Endodermal cell (in vitro differentiated cells): Measurements from ENCODE around the gene ESYT3. TPM values are rescaled to one million over a fixed set of nuclear protein-coding genes. Genes with fewer than 3 reads are reported as not detected.
A peak's percentile ranks its signal among the peaks of the same experiment; 100 is the strongest.

Experiments
- DNase-seq: peaks from one replicate; pipeline ENCODE4 v3.0.0-alpha.2; 2017
- H3K27ac ChIP-seq: 2 replicates; pipeline ENCODE4 v1.5.1; 2013; ENCODE audit warnings: mild to moderate bottlenecking, low read depth, low read length, moderate library complexity
- H3K27me3 ChIP-seq: 2 replicates; pipeline ENCODE4 v1.6.1; 2013; ENCODE audit warnings: mild to moderate bottlenecking, low read length, moderate library complexity; ENCODE audit not compliant: insufficient read depth, control insufficient read depth, poor library complexity, severe bottlenecking
- H3K36me3 ChIP-seq: 2 replicates; pipeline ENCODE4 v1.7.0; 2013; ENCODE audit warnings: mild to moderate bottlenecking, low read length, moderate library complexity; ENCODE audit not compliant: control insufficient read depth, insufficient read depth
- H3K4me1 ChIP-seq: one replicate; pipeline ENCODE4 v1.7.0; 2013; ENCODE audit warnings: low read length; ENCODE audit not compliant: control insufficient read depth, insufficient read depth
- H3K4me3 ChIP-seq: 2 replicates; pipeline ENCODE4 v1.5.1; 2013; ENCODE audit warnings: mild to moderate bottlenecking, low read length, moderate library complexity
- H3K9ac ChIP-seq: 2 replicates; pipeline ENCODE4 v1.6.1; 2013; ENCODE audit warnings: mild to moderate bottlenecking, low read length, moderate library complexity; ENCODE audit not compliant: poor library complexity, severe bottlenecking; ENCODE audit errors: extremely low read depth
- H3K9me3 ChIP-seq: 2 replicates; pipeline ENCODE4 v1.6.1; 2013; ENCODE audit warnings: mild to moderate bottlenecking, low read length, moderate library complexity; ENCODE audit not compliant: control insufficient read depth
- H3K27ac Mint-ChIP-seq: 2 replicates; pipeline ENCODE4 v1.8.0; 2020; ENCODE audit warnings: mixed read lengths
- H3K27me3 Mint-ChIP-seq: 2 replicates; pipeline ENCODE4 v1.8.0; 2021; ENCODE audit warnings: mild to moderate bottlenecking, mixed read lengths; ENCODE audit not compliant: insufficient read depth
- H3K36me3 Mint-ChIP-seq: 2 replicates; pipeline ENCODE4 v1.8.0; 2020; ENCODE audit warnings: low read depth, mixed read lengths
- H3K4me1 Mint-ChIP-seq: 2 replicates; pipeline ENCODE4 v1.8.0; 2020; ENCODE audit warnings: mixed read lengths
- H3K4me3 Mint-ChIP-seq: 2 replicates; pipeline ENCODE4 v1.8.0; 2020; ENCODE audit warnings: mild to moderate bottlenecking, moderate library complexity, mixed read lengths
- H3K9me3 Mint-ChIP-seq: 2 replicates; pipeline ENCODE4 v1.8.0; 2020; ENCODE audit warnings: mild to moderate bottlenecking, mixed read lengths
- WGBS, 2 experiments: methylation state at CpG; one replicate each; pipeline versions ENCODE4 v1.1.5 to v1.1.7; 2013; ENCODE audit warnings: missing lambda C conversion rate in 2 of 2, mixed read lengths in 1 of 2; ENCODE audit not compliant: insufficient coverage in 1 of 2, insufficient read length in 1 of 2; 5-methylcytosine and 5-hydroxymethylcytosine counted together
- total RNA-seq, 2 donors: library from RNA; stranded (reverse); fragmentation: NEBNext Ultra II Directional in 1 of 2; extraction: Animal tissue kit (Norgen Biotek cat#: 25700) in 1 of 2; gene quantifications; 2 replicates in 1 of 2; 3 replicates in 1 of 2; pipeline ENCODE4 v1.2.1, GENCODE V29; 2021
- TF ChIP-seq, protein P1 (sequence below): fragments of 200-600 bp; sonication (generic); conservative IDR thresholded peaks from 2 replicates; pipeline ENCODE4 v1.5.0; 2021; ENCODE audit warnings: antibody characterized with exemption, mild to moderate bottlenecking

The ESYT3 gene
- total RNA-seq, 2 donors from 2014 or later: 7.7 to 10.2 TPM

DNA sequence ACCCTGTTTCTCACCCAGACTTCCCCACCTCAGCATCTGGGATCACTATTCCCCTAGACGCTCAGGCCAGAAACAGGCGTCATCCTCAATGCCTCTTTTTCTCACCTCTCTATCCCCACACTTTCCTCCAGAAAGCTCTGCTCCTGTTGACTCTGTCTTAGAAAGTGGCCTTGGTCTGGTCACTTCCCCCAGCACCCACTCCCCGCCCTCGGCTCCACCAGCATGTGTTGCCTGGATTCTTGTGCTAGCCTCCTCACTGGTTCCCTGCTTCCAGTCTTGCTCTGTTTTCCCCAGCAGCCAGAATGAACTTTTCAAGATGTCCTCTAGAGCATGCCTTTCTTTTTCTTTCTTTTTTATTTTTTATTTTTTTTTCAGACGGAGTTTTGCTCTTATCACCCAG, 39.7 kb upstream of the ESYT3 start:
- no peaks in the 10 kb centered on the region for H3K27me3 ChIP-seq
- no peaks in the 10 kb centered on the region for H3K36me3 ChIP-seq
- H3K36me3 Mint-ChIP-seq: no peaks in the 10 kb centered on the region
- H3K27ac ChIP-seq: no peak overlapping the region
- TF ChIP-seq, protein P1, sequence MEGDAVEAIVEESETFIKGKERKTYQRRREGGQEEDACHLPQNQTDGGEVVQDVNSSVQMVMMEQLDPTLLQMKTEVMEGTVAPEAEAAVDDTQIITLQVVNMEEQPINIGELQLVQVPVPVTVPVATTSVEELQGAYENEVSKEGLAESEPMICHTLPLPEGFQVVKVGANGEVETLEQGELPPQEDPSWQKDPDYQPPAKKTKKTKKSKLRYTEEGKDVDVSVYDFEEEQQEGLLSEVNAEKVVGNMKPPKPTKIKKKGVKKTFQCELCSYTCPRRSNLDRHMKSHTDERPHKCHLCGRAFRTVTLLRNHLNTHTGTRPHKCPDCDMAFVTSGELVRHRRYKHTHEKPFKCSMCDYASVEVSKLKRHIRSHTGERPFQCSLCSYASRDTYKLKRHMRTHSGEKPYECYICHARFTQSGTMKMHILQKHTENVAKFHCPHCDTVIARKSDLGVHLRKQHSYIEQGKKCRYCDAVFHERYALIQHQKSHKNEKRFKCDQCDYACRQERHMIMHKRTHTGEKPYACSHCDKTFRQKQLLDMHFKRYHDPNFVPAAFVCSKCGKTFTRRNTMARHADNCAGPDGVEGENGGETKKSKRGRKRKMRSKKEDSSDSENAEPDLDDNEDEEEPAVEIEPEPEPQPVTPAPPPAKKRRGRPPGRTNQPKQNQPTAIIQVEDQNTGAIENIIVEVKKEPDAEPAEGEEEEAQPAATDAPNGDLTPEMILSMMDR: no peak
- WGBS, 2 experiments: 96 to 98% methylated on average over 5 of the region's 5 CpGs
- no peaks in the 10 kb centered on the region for H3K27me3 Mint-ChIP-seq
- H3K4me1 ChIP-seq: no peaks in the 10 kb centered on the region
- no peaks in the 10 kb centered on the region for H3K9me3 Mint-ChIP-seq
- H3K4me1 Mint-ChIP-seq: peaks cover 5% of the 10 kb centered on the region
- peak; percentile 29 for DNase-seq
- no peak overlapping the region for H3K27ac Mint-ChIP-seq
- no peak overlapping the region for H3K4me3 ChIP-seq
- H3K9me3 ChIP-seq: no peaks in the 10 kb centered on the region
- no peak overlapping the region for H3K4me3 Mint-ChIP-seq
- no peak overlapping the region for H3K9ac ChIP-seq

DNA sequence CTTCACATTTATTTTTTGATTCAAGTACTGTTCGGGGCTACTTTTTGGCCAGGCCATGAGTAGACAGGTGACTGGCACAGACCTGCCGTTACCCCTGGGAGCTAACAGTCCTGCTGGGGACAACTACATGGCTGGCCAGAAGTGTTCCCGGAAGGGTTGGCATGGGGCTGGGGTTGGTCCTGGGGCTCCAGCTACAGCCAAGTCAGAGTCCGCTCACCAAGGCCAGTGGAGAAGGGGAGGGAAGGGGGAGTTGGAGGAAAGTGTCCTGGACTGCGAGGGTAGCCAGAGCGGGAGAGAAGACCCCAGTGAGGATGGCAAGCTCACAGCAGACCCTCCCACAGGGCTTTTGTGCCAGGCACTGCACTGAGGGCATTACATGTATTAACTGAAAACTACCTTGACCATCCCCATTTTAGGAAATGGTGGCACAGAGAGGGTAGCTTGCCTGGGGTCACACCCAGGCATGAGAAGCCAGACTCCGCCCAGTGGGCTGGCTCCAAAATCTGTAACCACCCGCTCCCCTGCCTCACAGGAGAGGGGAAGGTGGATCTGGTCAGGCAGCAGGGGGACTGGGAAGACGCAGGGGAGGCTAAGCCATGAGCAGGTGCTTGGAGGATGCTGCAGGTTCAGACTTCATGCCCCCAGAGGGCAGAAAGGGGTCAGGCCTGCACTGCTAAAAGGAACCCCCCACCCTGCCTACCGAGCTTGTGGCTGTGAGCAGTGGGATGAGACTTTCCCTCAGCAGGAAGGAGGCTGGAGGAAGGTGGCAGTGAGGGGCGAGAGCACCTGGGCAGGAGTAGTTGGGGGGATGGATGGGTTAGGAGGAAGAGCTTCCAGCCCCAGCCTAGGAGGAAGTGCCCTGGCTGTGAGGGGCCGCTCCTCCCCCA, 38.3 kb upstream of the ESYT3 start:
- Mint-ChIP-seq H3K4me3 (no peak overlapping the region), H3K27ac (peak overlapping the region; percentile 60), H3K27me3 (no peaks in the 10 kb centered on the region), H3K4me1 (peaks cover 5% of the 10 kb centered on the region), H3K36me3 (no peaks in the 10 kb centered on the region), H3K9me3 (no peaks in the 10 kb centered on the region)
- H3K27me3 ChIP-seq: no peaks in the 10 kb centered on the region
- H3K4me3 ChIP-seq: no peak overlapping the region
- peak; percentile 45 for DNase-seq
- no peak overlapping the region for H3K9ac ChIP-seq
- no peaks in the 10 kb centered on the region for H3K9me3 ChIP-seq
- WGBS, 2 experiments: 90 to 100% methylated on average over 7 to 12 of the region's 12 CpGs
- H3K36me3 ChIP-seq: no peaks in the 10 kb centered on the region
- TF ChIP-seq, protein P1: no peak
- H3K4me1 ChIP-seq: no peaks in the 10 kb centered on the region
- H3K27ac ChIP-seq: no peak overlapping the region

DNA sequence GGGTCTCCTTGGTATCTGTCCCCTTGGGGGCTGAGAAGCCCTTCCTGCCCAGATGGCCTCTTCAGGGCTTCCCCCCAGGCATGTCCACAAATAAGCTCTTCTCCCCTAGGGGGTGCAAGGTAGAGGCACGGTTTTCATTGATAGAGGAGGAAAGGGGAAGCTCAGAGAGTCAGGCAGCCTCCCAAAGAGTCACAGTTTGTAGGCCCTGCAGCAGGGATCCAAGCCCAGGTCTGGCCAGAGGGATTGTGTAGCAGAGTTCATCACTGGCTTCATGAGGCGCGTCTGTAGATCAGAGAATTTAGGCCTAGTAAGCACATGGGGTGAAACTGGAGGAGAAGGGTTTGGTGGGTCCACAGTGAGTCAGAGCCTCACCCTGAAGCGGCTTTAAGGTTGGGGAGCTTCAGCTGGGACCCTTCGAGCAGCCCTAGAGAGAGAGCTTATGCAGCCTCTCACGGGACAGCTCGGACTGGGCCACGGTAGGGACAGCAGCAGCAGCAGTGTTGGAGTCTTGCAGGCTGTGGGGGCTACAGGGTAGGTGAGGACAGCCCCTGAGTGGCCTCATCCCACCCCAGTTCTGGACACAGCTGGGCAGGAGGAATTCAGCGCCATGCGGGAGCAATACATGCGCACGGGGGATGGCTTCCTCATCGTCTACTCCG, 37.5 kb upstream of the ESYT3 start:
- Mint-ChIP-seq H3K36me3 (peaks cover 2% of the 10 kb centered on the region), H3K4me3 (no peak overlapping the region), H3K9me3 (no peaks in the 10 kb centered on the region), H3K4me1 (peaks cover 5% of the 10 kb centered on the region), H3K27ac (peak overlapping the region; percentile 60), H3K27me3 (no peaks in the 10 kb centered on the region)
- Histone ChIP-seq H3K9me3 (no peaks in the 10 kb centered on the region), H3K36me3 (no peaks in the 10 kb centered on the region), H3K27ac (no peak overlapping the region), H3K4me1 (no peaks in the 10 kb centered on the region), H3K9ac (no peak overlapping the region), H3K4me3 (no peak overlapping the region), H3K27me3 (no peaks in the 10 kb centered on the region)
- peak; percentile 49 for DNase-seq
- TF ChIP-seq, protein P1: peak; percentile 19
- WGBS, 2 experiments: 89 to 95% methylated on average over 13 to 14 of the region's 14 CpGs
